ENCODE data around the gene SLC30A1. TPM values are rescaled to one million over a fixed set of nuclear protein-coding genes. Genes with fewer than 3 reads are reported as not detected.
A peak's percentile ranks its signal among the peaks of the same experiment; 100 is the strongest.

SLC30A1 gene
- total and polyA plus RNA-seq, 2 of the 13 experiments (the other 11 are each of a cell fraction or from before 2014, with no cell fraction given), result 5.9 to 24.4 TPM

DNA sequence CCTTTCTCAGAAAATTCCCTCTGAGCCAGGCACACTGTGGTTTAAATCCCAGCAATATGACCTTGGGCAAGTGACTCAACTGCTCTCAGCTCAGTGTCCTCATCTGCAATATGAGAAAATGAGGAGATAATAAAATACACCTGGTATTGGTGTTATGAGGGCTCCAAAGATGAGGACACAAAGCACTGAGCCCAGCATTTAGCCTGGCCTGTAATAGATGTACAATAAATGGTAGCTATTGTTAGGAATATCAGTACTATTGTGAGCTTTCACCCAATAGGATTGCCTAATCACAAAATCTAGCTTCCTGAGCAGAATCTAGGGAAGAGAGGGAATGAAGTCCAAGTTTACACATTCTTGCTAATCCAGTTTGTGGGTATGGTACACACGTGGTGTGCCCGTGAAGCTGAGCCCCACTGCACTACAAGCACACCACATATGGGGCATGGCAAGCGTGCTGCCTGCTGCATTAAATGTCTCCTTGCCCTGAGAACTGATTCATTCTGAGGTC lies 24.3 kb upstream of the SLC30A1 start (continued):
- TF ChIP-seq, protein P1, sequence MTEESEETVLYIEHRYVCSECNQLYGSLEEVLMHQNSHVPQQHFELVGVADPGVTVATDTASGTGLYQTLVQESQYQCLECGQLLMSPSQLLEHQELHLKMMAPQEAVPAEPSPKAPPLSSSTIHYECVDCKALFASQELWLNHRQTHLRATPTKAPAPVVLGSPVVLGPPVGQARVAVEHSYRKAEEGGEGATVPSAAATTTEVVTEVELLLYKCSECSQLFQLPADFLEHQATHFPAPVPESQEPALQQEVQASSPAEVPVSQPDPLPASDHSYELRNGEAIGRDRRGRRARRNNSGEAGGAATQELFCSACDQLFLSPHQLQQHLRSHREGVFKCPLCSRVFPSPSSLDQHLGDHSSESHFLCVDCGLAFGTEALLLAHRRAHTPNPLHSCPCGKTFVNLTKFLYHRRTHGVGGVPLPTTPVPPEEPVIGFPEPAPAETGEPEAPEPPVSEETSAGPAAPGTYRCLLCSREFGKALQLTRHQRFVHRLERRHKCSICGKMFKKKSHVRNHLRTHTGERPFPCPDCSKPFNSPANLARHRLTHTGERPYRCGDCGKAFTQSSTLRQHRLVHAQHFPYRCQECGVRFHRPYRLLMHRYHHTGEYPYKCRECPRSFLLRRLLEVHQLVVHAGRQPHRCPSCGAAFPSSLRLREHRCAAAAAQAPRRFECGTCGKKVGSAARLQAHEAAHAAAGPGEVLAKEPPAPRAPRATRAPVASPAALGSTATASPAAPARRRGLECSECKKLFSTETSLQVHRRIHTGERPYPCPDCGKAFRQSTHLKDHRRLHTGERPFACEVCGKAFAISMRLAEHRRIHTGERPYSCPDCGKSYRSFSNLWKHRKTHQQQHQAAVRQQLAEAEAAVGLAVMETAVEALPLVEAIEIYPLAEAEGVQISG (CRISPR knock-in tag; IDR thresholded peaks at IDR 0.05), result peak; percentile 58; the same call in 1 of the 2 replicates
- TF ChIP-seq, protein P2, sequence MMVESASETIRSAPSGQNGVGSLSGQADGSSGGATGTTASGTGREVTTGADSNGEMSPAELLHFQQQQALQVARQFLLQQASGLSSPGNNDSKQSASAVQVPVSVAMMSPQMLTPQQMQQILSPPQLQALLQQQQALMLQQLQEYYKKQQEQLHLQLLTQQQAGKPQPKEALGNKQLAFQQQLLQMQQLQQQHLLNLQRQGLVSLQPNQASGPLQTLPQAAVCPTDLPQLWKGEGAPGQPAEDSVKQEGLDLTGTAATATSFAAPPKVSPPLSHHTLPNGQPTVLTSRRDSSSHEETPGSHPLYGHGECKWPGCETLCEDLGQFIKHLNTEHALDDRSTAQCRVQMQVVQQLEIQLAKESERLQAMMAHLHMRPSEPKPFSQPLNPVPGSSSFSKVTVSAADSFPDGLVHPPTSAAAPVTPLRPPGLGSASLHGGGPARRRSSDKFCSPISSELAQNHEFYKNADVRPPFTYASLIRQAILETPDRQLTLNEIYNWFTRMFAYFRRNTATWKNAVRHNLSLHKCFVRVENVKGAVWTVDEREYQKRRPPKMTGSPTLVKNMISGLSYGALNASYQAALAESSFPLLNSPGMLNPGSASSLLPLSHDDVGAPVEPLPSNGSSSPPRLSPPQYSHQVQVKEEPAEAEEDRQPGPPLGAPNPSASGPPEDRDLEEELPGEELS (CRISPR knock-in tag; IDR thresholded peaks at IDR 0.05), result peak; percentile 81
- TF ChIP-seq, protein P3, sequence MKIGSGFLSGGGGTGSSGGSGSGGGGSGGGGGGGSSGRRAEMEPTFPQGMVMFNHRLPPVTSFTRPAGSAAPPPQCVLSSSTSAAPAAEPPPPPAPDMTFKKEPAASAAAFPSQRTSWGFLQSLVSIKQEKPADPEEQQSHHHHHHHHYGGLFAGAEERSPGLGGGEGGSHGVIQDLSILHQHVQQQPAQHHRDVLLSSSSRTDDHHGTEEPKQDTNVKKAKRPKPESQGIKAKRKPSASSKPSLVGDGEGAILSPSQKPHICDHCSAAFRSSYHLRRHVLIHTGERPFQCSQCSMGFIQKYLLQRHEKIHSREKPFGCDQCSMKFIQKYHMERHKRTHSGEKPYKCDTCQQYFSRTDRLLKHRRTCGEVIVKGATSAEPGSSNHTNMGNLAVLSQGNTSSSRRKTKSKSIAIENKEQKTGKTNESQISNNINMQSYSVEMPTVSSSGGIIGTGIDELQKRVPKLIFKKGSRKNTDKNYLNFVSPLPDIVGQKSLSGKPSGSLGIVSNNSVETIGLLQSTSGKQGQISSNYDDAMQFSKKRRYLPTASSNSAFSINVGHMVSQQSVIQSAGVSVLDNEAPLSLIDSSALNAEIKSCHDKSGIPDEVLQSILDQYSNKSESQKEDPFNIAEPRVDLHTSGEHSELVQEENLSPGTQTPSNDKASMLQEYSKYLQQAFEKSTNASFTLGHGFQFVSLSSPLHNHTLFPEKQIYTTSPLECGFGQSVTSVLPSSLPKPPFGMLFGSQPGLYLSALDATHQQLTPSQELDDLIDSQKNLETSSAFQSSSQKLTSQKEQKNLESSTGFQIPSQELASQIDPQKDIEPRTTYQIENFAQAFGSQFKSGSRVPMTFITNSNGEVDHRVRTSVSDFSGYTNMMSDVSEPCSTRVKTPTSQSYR (CRISPR knock-in tag; IDR thresholded peaks at IDR 0.05; ENCODE audit: borderline replicate concordance), result peak; percentile 59; the same call in 1 of the 2 replicates
- TF ChIP-seq, protein P4, sequence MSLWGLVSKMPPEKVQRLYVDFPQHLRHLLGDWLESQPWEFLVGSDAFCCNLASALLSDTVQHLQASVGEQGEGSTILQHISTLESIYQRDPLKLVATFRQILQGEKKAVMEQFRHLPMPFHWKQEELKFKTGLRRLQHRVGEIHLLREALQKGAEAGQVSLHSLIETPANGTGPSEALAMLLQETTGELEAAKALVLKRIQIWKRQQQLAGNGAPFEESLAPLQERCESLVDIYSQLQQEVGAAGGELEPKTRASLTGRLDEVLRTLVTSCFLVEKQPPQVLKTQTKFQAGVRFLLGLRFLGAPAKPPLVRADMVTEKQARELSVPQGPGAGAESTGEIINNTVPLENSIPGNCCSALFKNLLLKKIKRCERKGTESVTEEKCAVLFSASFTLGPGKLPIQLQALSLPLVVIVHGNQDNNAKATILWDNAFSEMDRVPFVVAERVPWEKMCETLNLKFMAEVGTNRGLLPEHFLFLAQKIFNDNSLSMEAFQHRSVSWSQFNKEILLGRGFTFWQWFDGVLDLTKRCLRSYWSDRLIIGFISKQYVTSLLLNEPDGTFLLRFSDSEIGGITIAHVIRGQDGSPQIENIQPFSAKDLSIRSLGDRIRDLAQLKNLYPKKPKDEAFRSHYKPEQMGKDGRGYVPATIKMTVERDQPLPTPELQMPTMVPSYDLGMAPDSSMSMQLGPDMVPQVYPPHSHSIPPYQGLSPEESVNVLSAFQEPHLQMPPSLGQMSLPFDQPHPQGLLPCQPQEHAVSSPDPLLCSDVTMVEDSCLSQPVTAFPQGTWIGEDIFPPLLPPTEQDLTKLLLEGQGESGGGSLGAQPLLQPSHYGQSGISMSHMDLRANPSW (CRISPR knock-in tag; IDR thresholded peaks at IDR 0.05; ENCODE audit: borderline replicate concordance), result no peak
- TF ChIP-seq, protein P5, sequence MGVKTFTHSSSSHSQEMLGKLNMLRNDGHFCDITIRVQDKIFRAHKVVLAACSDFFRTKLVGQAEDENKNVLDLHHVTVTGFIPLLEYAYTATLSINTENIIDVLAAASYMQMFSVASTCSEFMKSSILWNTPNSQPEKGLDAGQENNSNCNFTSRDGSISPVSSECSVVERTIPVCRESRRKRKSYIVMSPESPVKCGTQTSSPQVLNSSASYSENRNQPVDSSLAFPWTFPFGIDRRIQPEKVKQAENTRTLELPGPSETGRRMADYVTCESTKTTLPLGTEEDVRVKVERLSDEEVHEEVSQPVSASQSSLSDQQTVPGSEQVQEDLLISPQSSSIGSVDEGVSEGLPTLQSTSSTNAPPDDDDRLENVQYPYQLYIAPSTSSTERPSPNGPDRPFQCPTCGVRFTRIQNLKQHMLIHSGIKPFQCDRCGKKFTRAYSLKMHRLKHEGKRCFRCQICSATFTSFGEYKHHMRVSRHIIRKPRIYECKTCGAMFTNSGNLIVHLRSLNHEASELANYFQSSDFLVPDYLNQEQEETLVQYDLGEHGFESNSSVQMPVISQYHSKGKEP (CRISPR knock-in tag; IDR thresholded peaks at IDR 0.05), result no peak
- TF ChIP-seq, protein P6, sequence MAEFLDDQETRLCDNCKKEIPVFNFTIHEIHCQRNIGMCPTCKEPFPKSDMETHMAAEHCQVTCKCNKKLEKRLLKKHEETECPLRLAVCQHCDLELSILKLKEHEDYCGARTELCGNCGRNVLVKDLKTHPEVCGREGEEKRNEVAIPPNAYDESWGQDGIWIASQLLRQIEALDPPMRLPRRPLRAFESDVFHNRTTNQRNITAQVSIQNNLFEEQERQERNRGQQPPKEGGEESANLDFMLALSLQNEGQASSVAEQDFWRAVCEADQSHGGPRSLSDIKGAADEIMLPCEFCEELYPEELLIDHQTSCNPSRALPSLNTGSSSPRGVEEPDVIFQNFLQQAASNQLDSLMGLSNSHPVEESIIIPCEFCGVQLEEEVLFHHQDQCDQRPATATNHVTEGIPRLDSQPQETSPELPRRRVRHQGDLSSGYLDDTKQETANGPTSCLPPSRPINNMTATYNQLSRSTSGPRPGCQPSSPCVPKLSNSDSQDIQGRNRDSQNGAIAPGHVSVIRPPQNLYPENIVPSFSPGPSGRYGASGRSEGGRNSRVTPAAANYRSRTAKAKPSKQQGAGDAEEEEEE (CRISPR knock-in tag; IDR thresholded peaks at IDR 0.05; ENCODE audit: borderline replicate concordance), result no peak
- TF ChIP-seq ADNP (CRISPR knock-in tag; IDR thresholded peaks at IDR 0.05) (no peak), ZNF749 (CRISPR knock-in tag; IDR thresholded peaks at IDR 0.05; ENCODE audit: borderline replicate concordance) (no peak), CCDC6 (CRISPR knock-in tag; IDR thresholded peaks at IDR 0.05) (0 out of 2 replicates have a peak, but pooled peaks have one; percentile 5), SNAI1 (CRISPR knock-in tag; IDR thresholded peaks at IDR 0.05; ENCODE audit: borderline replicate concordance) (no peak), TAF1 (CRISPR knock-in tag; IDR thresholded peaks at IDR 0.05) (peak; percentile 39; the same call in 1 of the 2 replicates)
- TF ChIP-seq, protein P7, sequence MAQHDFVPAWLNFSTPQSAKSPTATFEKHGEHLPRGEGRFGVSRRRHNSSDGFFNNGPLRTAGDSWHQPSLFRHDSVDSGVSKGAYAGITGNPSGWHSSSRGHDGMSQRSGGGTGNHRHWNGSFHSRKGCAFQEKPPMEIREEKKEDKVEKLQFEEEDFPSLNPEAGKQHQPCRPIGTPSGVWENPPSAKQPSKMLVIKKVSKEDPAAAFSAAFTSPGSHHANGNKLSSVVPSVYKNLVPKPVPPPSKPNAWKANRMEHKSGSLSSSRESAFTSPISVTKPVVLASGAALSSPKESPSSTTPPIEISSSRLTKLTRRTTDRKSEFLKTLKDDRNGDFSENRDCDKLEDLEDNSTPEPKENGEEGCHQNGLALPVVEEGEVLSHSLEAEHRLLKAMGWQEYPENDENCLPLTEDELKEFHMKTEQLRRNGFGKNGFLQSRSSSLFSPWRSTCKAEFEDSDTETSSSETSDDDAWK (CRISPR knock-in tag; IDR thresholded peaks at IDR 0.05), result no peak

Data from HepG2 (cell line).